NCI-H1105 (cell line): ENCODE data around the gene PRAMEF11.
A peak's percentile ranks its signal among the peaks of the same experiment; 100 is the strongest.
"Not testable (repeated sequence)": the region's sequence is repeated elsewhere in the genome, so short reads cannot be mapped to it uniquely, and the experiment has no call there.

ENCODE experiments used
- DNase-seq: peaks from one replicate; lab custom pipeline; 2025; lab: John Stamatoyannopoulos, UW

PRAMEF11 gene

GRCh38 chr1:12831310-12831709, at the start of gene PRAMEF11:
Gene PRAMEF11 (minus strand): TSS chr1:12831410. CDS start chr1:12828789, 2,621 bp downstream.
- DNase-seq: not testable (repeated sequence)

- DNase-seq: not testable (repeated sequence)
These were observed 47.2 kb upstream of the PRAMEF11 start for GRCh38 chr1:12878453-12878852.

GRCh38 chr1:12863131-12863880, 32.1 kb upstream of the PRAMEF11 start:
- DNase-seq: not testable (repeated sequence)

GRCh38 chr1:12856786-12857185, 25.6 kb upstream of the PRAMEF11 start, which contains the start of gene PRAMEF2:
Gene PRAMEF2 (plus strand): TSS chr1:12857086. CDS start chr1:12859010, 1,924 bp downstream.
- DNase-seq: not testable (repeated sequence)

- DNase-seq: no peak
These were observed 20.6 kb upstream of the PRAMEF11 start for GRCh38 chr1:12851779-12852178.

- not testable (repeated sequence) for DNase-seq
These were observed 17.4 kb upstream of the PRAMEF11 start, which contains the start of gene HNRNPCL1 for GRCh38 chr1:12848620-12849019. Gene HNRNPCL1 (minus strand): TSS chr1:12848720. CDS start chr1:12848289, 431 bp downstream.

GRCh38 chr1:12833251-12833650, 2.0 kb upstream of the PRAMEF11 start:
- DNase-seq: not testable (repeated sequence)

GRCh38 chr1:12819061-12819460, 12.1 kb downstream of the PRAMEF11 start:
- DNase-seq: not testable (repeated sequence)

- DNase-seq: no peak
These were observed 19.8 kb downstream of the PRAMEF11 start for GRCh38 chr1:12811409-12811784.

GRCh38 chr1:12810691-12811408, 20.4 kb downstream of the PRAMEF11 start:
- no peak for DNase-seq

- no peak for DNase-seq
These were observed 21.3 kb downstream of the PRAMEF11 start for GRCh38 chr1:12809933-12810332.

GRCh38 chr1:12799730-12800129, 31.5 kb downstream of the PRAMEF11 start:
- DNase-seq: no peak

GRCh38 chr1:12798911-12799310, 32.3 kb downstream of the PRAMEF11 start:
- no peak for DNase-seq

GRCh38 chr1:12791097-12791496, 40.1 kb downstream of the PRAMEF11 start, which contains the start of gene PRAMEF1:
Gene PRAMEF1 (plus strand): TSS chr1:12791397. CDS start chr1:12793228, 1,831 bp downstream.
- DNase-seq: not testable (repeated sequence)

GRCh38 chr1:12784729-12785128, 46.5 kb downstream of the PRAMEF11 start:
- DNase-seq: not testable (repeated sequence)

- peak; percentile 0 for DNase-seq
These were observed 47.4 kb downstream of the PRAMEF11 start for GRCh38 chr1:12783783-12784182.

GRCh38 chr1:12781488-12781887, 49.7 kb downstream of the PRAMEF11 start:
- peak; percentile 1 for DNase-seq

- DNase-seq: no peak
These were observed 52.3 kb downstream of the PRAMEF11 start for GRCh38 chr1:12778907-12779306.

- no peak for DNase-seq
These were observed 53.1 kb downstream of the PRAMEF11 start for GRCh38 chr1:12778061-12778460.

GRCh38 chr1:12776801-12777557, 54.2 kb downstream of the PRAMEF11 start:
- no peak for DNase-seq

GRCh38 chr1:12775443-12775842, 55.8 kb downstream of the PRAMEF11 start:
- DNase-seq: no peak

GRCh38 chr1:12774801-12775345, 56.3 kb downstream of the PRAMEF11 start:
- no peak for DNase-seq
